GM10248 (cell line): ENCODE results near the gene GNG7.
A peak's percentile ranks its signal among the peaks of the same experiment; 100 is the strongest.

Source experiments
- CTCF ChIA-PET: fragments of 300-600 bp; sonication (Branson Sonifier 250); formaldehyde crosslinking; extraction: SDS; loops from one replicate; lab custom pipeline; 2021; ENCODE audit warnings: antibody characterized with exemption; lab: Yijun Ruan, JAX
- POLR2A ChIA-PET: fragments of 350-650 bp; sonication (Branson Sonifier 250); formaldehyde crosslinking; extraction: SDS; loops from one replicate; lab custom pipeline; 2020; ENCODE audit warnings: antibody characterized with exemption; lab: Yijun Ruan, JAX
- DNase-seq: peaks from one replicate; pipeline ENCODE4 v3.0.0; 2012; ENCODE audit errors: extremely low spot score
- TF ChIP-seq, protein P1 (sequence below): IDR thresholded peaks from 2 replicates; pipeline ENCODE4 v1.5.1; 2012; ENCODE audit warnings: mild to moderate bottlenecking, low read depth; ENCODE audit errors: extremely low read depth, missing control alignments, control extremely low read depth

The GNG7 gene

DNA sequence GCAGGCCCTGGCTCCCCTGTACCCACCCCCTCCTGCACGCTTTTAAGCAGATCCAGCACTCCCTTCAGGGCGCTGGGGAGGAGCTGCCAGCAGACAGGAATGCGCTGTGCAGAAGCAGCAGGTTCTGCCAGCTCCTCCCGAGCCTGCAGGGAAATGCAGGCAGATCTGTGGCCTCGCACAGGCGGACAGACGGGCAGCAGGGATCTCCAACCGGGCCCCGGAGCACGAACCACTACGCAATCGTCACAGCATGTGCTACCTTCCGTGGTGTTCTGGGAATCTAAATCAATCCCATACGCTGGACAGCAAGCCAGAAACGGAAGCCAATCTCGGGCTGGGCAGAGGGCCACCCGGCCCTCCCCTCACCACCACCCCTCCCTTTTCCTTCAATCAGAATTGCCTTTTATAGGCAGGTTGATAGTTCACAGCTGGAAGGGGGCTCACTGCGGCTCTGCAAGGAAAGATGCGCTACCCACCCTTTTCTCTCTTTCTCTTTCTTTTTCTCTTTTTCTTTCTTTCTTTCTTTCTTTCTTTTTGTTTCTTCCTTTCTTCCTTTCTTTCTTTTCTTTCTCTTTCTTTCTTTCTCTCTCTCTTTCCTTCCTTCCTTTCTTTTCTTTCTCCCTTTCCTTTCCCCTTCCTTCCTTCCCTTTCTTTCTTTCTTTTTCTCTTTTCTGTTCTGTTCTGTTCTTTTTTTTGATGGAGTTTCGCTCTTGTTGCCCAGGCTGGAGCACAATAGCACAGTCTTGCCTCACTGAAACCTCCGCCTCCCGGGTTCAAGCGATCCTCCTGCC is 99.9 kb downstream of the GNG7 start:
- CTCF ChIA-PET, result interaction anchor here (0.8 to 1.5 kb wide), 3 partner anchors 9 to 11 kb away, joined by 3 to 6 read pairs (median 3); no protein-coding TSS in a partner anchor
- POLR2A ChIA-PET, result interaction anchor here (1.6 kb wide), 1 partner anchor 126 kb away, joined by 9 read pairs; the partner anchor contains the start of gene GADD45B
- TF ChIP-seq, protein P1, sequence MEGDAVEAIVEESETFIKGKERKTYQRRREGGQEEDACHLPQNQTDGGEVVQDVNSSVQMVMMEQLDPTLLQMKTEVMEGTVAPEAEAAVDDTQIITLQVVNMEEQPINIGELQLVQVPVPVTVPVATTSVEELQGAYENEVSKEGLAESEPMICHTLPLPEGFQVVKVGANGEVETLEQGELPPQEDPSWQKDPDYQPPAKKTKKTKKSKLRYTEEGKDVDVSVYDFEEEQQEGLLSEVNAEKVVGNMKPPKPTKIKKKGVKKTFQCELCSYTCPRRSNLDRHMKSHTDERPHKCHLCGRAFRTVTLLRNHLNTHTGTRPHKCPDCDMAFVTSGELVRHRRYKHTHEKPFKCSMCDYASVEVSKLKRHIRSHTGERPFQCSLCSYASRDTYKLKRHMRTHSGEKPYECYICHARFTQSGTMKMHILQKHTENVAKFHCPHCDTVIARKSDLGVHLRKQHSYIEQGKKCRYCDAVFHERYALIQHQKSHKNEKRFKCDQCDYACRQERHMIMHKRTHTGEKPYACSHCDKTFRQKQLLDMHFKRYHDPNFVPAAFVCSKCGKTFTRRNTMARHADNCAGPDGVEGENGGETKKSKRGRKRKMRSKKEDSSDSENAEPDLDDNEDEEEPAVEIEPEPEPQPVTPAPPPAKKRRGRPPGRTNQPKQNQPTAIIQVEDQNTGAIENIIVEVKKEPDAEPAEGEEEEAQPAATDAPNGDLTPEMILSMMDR, result no peak
- DNase-seq, result no peak

DNA sequence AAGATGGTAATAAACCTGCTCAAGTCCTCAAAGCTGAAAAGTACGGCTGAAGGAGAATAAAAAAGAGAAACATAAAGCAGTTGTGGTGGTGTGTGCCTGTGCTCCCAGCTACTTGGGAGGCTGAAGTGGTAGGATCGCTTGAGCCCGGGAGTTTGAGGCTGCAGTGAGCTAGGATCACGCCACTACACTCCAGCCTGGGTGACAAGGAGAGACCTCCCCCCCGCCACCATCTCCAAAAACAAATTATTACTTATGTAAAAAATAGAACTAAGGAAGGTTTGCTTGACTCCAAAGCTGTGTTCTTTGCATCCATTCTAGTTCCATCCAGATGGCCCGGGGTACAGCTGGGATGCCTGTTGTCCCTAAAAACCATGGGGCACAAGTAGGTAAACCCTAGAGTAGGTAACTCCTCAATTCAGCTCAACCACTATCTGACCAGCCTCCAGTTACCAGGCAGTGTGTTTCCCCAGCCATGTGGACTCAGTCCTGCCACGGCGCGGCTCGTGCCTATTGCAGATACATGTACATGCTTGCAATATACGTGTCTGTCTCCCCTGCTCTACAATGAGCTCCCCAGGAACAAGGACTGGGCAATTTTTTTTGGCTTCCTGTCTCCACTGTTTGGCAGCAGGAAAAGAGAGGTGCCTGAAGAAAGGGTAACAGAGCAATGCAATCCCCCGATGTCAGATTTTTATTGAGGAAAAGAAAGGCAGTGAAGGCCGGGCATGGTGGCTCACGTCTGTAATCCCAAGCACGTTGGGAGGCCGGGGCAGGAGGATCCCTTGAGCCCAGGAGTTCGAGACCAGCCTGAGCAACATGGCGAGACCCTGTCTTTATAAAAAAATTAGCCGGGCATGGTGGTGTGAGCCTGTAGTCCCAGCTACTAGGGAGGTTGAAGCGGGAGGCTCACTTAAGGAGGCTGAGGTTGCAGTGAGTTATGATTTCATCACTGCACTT is 101.3 kb downstream of the GNG7 start:
- ChIA-PET CTCF (interaction anchor here (1.0 to 3.6 kb wide), 4 partner anchors 8 to 122 kb away, joined by 3 to 36 read pairs (median 10); no protein-coding TSS in a partner anchor), POLR2A (interaction anchor here (8.9 kb wide), 1 partner anchor 124 kb away, joined by 165 read pairs; the partner anchor contains the start of gene GADD45B)
- DNase-seq, result no peak
- TF ChIP-seq, protein P1, result no peak

DNA sequence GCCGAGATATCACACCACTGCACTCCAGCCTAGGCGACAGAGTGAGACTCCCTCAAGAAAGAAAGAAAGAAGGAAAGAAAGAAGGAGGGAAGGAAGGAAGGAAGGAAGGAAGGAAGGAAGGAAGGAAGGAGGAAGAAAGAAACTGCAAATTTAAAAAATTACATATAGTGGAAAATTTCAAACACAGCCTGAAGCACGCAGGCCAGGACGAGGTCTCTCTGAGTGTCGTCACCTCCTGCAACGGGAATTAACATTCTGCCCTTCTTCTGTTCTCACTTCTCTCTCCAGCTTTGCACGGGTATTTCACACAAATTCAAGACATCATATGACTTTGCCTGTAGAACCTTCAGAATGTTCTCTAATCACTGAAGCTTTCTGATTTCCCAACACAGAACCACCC is 108.2 kb downstream of the GNG7 start:
- ChIA-PET CTCF (interaction anchor here (1.0 to 4.8 kb wide), 6 partner anchors 15 to 118 kb away, joined by 3 to 32 read pairs (median 6); partner anchors contain the start of gene GADD45B), POLR2A (interaction anchor here (0.6 to 8.9 kb wide), 2 partner anchors 113 to 117 kb away, joined by 4 to 165 read pairs; partner anchors contain the start of gene GADD45B)
- TF ChIP-seq, protein P1, result no peak
- DNase-seq, result peak; percentile 55

DNA sequence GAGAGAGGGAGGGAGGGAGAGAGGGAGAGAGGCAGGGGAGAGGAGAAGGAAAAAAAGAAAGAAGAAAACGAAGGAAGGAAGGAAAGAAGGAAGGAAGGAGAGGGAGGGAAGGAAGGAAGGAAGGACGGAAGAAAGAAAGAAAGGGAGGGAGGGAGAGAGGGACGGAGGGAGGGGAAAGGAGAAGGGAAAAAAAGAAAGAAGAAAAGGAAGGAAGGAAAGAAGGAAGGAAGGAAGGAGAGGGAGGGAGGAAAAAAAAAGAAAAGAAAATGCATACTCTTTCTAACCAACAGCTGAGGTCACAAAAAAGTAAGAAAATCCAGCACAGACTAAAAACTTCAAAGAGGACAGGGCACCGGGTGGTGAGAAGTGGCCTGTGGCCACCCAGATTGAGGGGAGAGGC is 109.7 kb downstream of the GNG7 start:
- POLR2A ChIA-PET, result interaction anchor here (0.6 to 8.9 kb wide), 2 partner anchors 116 to 129 kb away, joined by 7 to 165 read pairs; partner anchors contain the start of gene GADD45B

DNA sequence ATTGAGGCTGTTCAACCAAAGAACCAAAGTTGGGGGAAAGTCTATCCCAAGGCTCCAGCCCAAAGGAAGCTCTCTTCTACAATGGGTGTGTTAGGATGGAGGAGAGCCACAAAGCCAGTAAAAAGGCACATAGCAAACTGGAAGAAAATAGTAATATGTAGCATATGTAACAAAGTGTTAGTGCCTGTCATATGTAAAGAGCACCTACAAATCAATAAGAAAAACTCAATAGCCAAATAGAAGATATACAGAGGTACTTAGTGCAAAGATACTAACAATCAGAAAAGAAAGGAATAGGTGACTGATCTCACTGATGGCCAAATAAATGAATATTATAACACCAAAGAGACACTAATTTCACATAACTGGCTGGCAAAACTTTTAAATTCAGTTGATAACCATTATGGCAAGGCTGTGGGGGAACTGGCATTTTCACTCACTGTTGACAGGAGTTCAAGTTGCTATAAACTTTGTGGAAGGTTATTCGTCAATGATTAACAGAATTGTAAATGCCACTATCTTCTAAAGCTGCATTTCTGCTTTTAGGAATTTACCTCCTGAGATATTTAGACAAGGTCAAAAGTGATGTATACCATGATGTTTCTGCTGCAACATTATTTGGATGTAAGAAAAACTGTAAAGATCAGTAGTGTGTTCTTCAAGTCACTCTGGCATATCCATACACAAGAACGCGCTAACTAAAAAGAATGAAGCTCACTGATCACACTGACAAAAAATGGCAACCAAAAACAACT is 110.8 kb downstream of the GNG7 start:
- no peak for DNase-seq
- ChIA-PET CTCF (interaction anchor here (2.6 to 4.8 kb wide), 2 partner anchors 18 to 22 kb away, joined by 8 to 32 read pairs; no protein-coding TSS in a partner anchor), POLR2A (interaction anchor here (0.6 kb wide), 1 partner anchor 116 kb away, joined by 3 read pairs; the partner anchor contains the start of gene GADD45B)
- TF ChIP-seq, protein P1, result no peak

More for the DNA sequence above, 109.7 kb downstream of the GNG7 start:
- TF ChIP-seq, protein P1, result no peak
- no peak for DNase-seq
- CTCF ChIA-PET, result interaction anchor here (2.6 to 4.8 kb wide), 2 partner anchors 17 to 20 kb away, joined by 8 to 32 read pairs; no protein-coding TSS in a partner anchor
